Gastrocnemius medialis (tissue), 4 donors: ENCODE results near the gene NSDHL. TPM values are rescaled to one million over a fixed set of nuclear protein-coding genes. Genes with fewer than 3 reads are reported as not detected.

Experiments used
- ATAC-seq, 2 donors: fragments of 150-250 bp; one replicate each; pipeline ENCODE4 v1.9.1; 2016
- DNase-seq, 2 donors: peaks; one replicate each; pipeline ENCODE4 v3.0.0-alpha.2; 2019
- H3K27ac ChIP-seq, 4 donors: fragments of 200-600 bp; sonication (generic); 1 replicate in 1 of 4; 2 replicates in 3 of 4; pipeline ENCODE4 v1.5.1; 2016 to 2018; ENCODE audit warnings: mild to moderate bottlenecking in 2 of 4, moderate library complexity in 1 of 4
- H3K27me3 ChIP-seq, 3 donors: fragments of 200-600 bp; sonication (generic) in 2 of 3; 1 replicate in 1 of 3; 2 replicates in 2 of 3; pipeline versions ENCODE4 v1.5.1 to v1.6.0; 2016 to 2019; ENCODE audit warnings: mild to moderate bottlenecking in 1 of 3, moderate library complexity in 1 of 3
- H3K36me3 ChIP-seq, 2 donors: fragments of 200-600 bp; sonication (generic) in 1 of 2; one replicate each; pipeline ENCODE4 v1.5.1; 2017 to 2018
- H3K4me1 ChIP-seq, 2 donors: fragments of 200-600 bp; sonication (generic) in 1 of 2; one replicate each; pipeline ENCODE4 v1.5.1; 2016 to 2017; ENCODE audit warnings: mild to moderate bottlenecking in 2 of 2
- H3K4me3 ChIP-seq, 4 donors: fragments of 200-600 bp; sonication (generic) in 3 of 4; 1 replicate in 1 of 4; 2 replicates in 3 of 4; pipeline ENCODE4 v1.5.1; 2016 to 2019; ENCODE audit warnings: mild to moderate bottlenecking in 2 of 4
- H3K9me3 ChIP-seq, 3 donors: fragments of 200-600 bp; sonication (generic) in 2 of 3; 1 replicate in 1 of 3; 2 replicates in 2 of 3; pipeline ENCODE4 v1.5.1; 2016 to 2019
- CTCF ChIP-seq, 5 experiments: fragments of 450-650 bp in 3 of 5; fragments of 200-600 bp in 2 of 5; sonication (generic) in 2 of 5; IDR thresholded peaks in 4 of 5; conservative IDR thresholded peaks in 1 of 5; 1 replicate in 4 of 5; 2 replicates in 1 of 5; pipeline ENCODE4 v1.5.1; 2016 to 2019; ENCODE audit warnings: antibody characterized with exemption in 5 of 5, mild to moderate bottlenecking in 3 of 5, moderate library complexity in 3 of 5
- POLR2A ChIP-seq, 2 donors: fragments of 450-650 bp; IDR thresholded peaks; one replicate each; pipeline ENCODE4 v1.6.1; 2017; ENCODE audit warnings: antibody characterized with exemption in 2 of 2, mild to moderate bottlenecking in 2 of 2, moderate library complexity in 2 of 2
- in situ Hi-C, 4 donors: fragments of 200-750 bp; cut with MboI; loops; one replicate each; pipeline versions ENCODE4 v1.15.0 to v1.8.0; 2017; ENCODE audit warnings: low sequenced_read_pairs in 4 of 4
- intact Hi-C: fragments of 100-400 bp; cut with DNase I; formaldehyde crosslinking; loops from one replicate; pipeline ENCODE4 v1.15.1; 2023; ENCODE audit warnings: low total_unique reads
- total RNA-seq, 4 donors: library from RNA; depleted of rRNA; stranded (reverse); fragments of >200 nt; gene quantifications; one replicate each; pipeline versions ENCODE4 v1.1.0 to v1.2.3, GENCODE V29; 2016

NSDHL gene
- total RNA-seq, 4 donors from 2014 or later, result 4.6 to 8.8 (median 6.2) TPM

DNA sequence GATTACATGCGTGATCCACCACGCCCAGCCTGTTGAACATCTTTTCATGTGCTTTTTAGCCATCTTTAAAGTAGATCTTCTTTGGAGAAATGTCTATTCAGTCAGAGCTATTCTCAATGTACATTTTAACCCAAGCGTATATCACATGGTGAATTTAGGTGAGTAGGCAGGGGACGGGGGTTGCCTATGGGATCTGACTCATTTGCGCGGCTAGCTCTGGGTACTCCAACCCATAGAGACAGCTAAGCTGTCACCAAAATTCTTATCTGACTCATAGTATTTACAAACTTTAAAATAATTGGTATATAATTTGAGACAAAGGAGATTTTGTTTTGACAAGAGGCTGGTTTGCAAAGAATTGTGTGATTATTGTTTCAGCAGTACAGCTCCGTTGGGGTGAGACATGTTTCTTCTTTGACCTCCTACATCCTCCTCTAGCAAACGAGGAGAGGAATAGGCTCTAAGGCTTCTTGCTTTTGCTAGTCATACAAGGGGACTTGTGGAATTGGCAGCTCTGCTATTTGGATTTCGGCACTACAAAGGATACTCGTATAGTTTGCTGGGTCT lies 12.0 kb downstream of the NSDHL start:
- intact Hi-C loops (no loop called here), in situ Hi-C loops (no loop called here)
- DNase-seq (no peak), ATAC-seq (no peak)
- TF ChIP-seq POLR2A (IDR thresholded peaks at IDR 0.05) (no peak), CTCF (IDR thresholded peaks at IDR 0.05 in 4 of 5, conservative IDR thresholded peaks at IDR 0.05 in 1 of 5) (no peak)
- Histone ChIP-seq H3K9me3 (no peaks in the 10 kb centered on the region), H3K27me3 (no peaks in the 10 kb centered on the region), H3K27ac (no peak overlapping the region), H3K36me3 (no peaks in the 10 kb centered on the region), H3K4me1 (no peaks in the 10 kb centered on the region), H3K4me3 (no peak overlapping the region)

DNA sequence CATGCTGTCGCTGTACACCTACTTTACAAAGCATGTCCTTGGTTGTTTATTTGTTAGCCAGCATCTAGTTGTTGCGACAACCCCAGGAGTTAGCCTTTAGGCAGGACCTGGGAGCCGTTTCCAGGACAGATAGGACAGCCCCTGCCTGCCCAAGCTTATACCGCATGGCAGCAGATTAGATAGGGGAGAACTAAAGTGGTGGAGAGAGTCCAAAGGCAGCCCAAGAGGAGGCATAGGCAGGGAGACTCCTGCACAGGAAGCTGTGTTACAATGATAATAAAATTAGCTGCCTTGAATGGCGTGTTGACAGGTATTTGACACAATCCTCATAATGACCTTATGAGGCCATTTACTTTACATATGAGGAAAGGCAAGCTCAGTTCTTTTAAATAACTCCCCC lies 13.0 kb downstream of the NSDHL start:
- TF ChIP-seq CTCF (IDR thresholded peaks at IDR 0.05 in 4 of 5, conservative IDR thresholded peaks at IDR 0.05 in 1 of 5) (no peak), POLR2A (IDR thresholded peaks at IDR 0.05) (no peak)
- H3K36me3 ChIP-seq, result no peaks in the 10 kb centered on the region
- H3K4me3 ChIP-seq, result no peak overlapping the region
- ATAC-seq (no peak), DNase-seq (no peak)
- in situ Hi-C loops (no loop called here), intact Hi-C loops (no loop called here)
- H3K4me1 ChIP-seq, result no peaks in the 10 kb centered on the region
- H3K27ac ChIP-seq, result no peak overlapping the region
- H3K27me3 ChIP-seq, result no peaks in the 10 kb centered on the region
- no peaks in the 10 kb centered on the region for H3K9me3 ChIP-seq

- in situ Hi-C loops, result no loop called here
- no peak for DNase-seq
- Histone ChIP-seq H3K36me3 (no peaks in the 10 kb centered on the region), H3K27ac (no peak overlapping the region), H3K4me3 (no peak overlapping the region), H3K9me3 (no peaks in the 10 kb centered on the region), H3K27me3 (no peaks in the 10 kb centered on the region), H3K4me1 (no peaks in the 10 kb centered on the region)
- intact Hi-C loops, result no loop called here
- ATAC-seq, result no peak
- TF ChIP-seq POLR2A (IDR thresholded peaks at IDR 0.05) (no peak), CTCF (IDR thresholded peaks at IDR 0.05 in 4 of 5, conservative IDR thresholded peaks at IDR 0.05 in 1 of 5) (no peak)
These were observed 13.4 kb downstream of the NSDHL start for GRCh38 chrX:152844256-152844655.

DNA sequence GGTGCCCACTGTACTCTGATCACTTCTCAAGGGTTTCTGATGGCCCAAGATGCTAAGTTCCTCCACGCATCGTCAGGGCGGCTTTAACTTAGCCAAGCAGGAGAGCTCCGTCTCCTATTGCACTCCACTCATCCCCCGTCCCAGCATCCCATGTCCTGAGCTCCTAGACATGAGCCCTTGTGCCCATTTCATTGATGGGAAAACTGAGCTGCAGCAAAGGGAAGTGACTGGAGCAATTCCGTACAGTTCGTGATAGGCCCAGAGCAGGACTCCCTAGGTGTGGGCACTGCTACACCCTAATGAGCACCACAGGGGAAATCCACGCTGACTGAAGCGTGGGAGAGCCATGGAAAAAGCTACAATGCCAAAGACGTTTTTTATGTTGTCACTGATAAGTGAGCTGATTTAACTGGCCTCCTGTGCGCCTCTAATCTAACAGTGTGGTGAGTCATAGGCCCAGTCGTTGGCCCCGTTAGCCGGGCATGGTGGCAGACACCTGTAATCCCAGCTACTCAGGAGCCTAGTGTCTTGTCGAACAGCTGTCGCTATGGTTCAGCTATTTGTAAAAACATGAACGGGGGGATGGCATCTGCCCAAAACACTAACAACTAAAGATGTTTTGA lies 14.9 kb downstream of the NSDHL start:
- ATAC-seq, result no peak
- H3K9me3 ChIP-seq, result no peaks in the 10 kb centered on the region
- DNase-seq, result no peak
- TF ChIP-seq POLR2A (IDR thresholded peaks at IDR 0.05), result no peak
- no peak for TF ChIP-seq CTCF (IDR thresholded peaks at IDR 0.05 in 4 of 5, conservative IDR thresholded peaks at IDR 0.05 in 1 of 5)
- in situ Hi-C loops, result no loop called here
- no peak overlapping the region for H3K4me3 ChIP-seq
- no peaks in the 10 kb centered on the region for H3K36me3 ChIP-seq
- intact Hi-C loops, result no loop called here
- no peaks in the 10 kb centered on the region for H3K27me3 ChIP-seq
- no peaks in the 10 kb centered on the region for H3K4me1 ChIP-seq
- no peak overlapping the region for H3K27ac ChIP-seq

DNA sequence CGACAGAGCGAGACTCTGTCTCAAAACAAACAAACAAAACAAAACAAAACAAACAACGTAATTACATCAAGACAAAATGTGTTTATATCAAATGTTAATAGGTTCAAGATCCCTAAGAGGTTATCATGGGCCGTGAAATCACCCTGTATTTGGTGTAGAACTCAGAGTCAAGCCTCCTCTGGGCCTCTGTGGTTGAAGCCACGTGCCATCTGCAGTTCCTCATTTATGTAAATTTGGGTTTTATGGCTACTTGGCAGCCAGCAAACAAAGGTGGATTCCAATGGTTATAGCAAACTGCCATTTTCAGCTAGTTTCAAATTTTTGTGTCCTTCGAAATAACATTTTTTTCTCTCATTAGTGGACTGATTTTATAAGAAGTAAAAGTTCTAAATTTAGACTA lies 16.4 kb downstream of the NSDHL start:
- no peaks in the 10 kb centered on the region for H3K9me3 ChIP-seq
- no peaks in the 10 kb centered on the region for H3K27me3 ChIP-seq
- no peak overlapping the region for H3K4me3 ChIP-seq
- ATAC-seq (no peak), DNase-seq (no peak)
- no peak for TF ChIP-seq POLR2A (IDR thresholded peaks at IDR 0.05)
- TF ChIP-seq CTCF (IDR thresholded peaks at IDR 0.05 in 4 of 5, conservative IDR thresholded peaks at IDR 0.05 in 1 of 5), result no peak
- no peaks in the 10 kb centered on the region for H3K4me1 ChIP-seq
- in situ Hi-C loops, result no loop called here
- no peaks in the 10 kb centered on the region for H3K36me3 ChIP-seq
- intact Hi-C loops, result no loop called here
- H3K27ac ChIP-seq, result no peak overlapping the region
